HG03520 (cell line): Measurements from ENCODE around the gene KRTAP4-5.
"Not testable (repeated sequence)": the region's sequence is repeated elsewhere in the genome, so short reads cannot be mapped to it uniquely, and the experiment has no call there.

ENCODE experiments used
- ATAC-seq: cut with Tn5 transposase; IDR thresholded peaks from one replicate; pipeline ENCODE4 v1.9.1; 2021; ENCODE audit warnings: mild to moderate bottlenecking, moderate library complexity; ENCODE audit not compliant: unreplicated experiment

Gene KRTAP4-5

DNA sequence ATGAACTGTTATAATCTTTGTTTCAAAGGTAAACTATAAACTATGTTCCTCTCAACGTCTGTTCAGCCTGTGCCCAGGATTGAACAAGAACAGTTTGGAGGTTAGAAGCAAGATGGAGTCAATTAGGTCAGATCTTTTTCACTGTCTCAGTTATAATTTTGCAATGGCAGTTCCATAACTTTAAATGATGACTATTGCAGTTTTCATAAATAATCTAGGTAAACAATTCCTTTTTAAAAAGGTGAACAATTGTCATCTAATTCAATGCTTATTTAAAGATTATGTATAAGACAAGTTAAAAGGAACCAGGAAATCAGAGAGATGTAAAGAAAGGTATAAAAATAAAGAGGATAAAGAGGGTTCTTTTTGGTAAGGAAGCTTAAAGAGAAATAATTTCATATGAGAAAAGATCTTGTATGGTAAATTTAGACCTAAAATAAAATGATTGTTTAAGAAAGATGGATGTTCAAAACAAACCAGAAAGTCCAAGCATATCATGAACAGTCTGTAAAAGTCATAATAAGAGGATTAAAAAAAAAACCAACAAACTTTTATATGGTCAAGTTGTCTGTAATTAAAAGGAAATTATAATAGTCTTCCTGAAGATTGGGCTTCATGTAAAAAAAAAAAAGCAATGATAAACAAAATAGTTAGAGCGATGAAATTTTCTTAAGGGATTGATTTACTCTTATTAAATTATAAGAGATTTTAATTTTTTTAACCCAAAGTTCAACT lies 38.3 kb downstream of the KRTAP4-5 start:
- ATAC-seq = no peak

DNA sequence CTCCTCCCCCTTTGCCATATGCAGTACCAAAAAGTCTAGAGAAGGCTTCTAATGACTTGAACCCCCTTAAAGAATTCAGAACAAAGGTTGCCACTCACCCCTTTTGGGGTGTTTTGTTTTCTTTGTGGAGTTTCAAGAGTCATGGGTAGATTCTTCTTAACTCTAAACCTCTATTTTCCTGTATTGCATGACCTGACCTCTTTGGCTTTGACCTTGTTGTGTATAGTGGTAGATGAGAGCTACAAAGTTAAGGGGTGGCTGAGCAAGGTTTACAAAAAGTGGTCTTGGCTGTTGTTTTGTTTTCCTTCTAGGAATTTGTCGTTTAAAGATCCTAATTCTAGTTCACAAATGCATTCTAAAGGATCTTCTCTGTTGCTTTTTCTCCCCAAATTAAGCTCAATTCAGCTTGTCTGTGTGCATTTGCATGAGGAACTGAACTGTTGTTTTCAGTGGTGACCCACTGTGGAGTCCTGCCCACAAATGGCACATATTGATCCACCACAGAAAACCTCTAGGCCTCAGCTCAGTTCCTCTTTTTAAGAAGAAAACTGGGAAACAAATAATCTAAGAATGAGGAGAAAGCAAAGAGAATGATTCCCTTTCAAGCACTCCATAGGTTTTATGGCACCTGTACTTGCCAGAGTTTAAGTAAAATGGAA lies 40.8 kb downstream of the KRTAP4-5 start:
- ATAC-seq = not testable (repeated sequence)

DNA sequence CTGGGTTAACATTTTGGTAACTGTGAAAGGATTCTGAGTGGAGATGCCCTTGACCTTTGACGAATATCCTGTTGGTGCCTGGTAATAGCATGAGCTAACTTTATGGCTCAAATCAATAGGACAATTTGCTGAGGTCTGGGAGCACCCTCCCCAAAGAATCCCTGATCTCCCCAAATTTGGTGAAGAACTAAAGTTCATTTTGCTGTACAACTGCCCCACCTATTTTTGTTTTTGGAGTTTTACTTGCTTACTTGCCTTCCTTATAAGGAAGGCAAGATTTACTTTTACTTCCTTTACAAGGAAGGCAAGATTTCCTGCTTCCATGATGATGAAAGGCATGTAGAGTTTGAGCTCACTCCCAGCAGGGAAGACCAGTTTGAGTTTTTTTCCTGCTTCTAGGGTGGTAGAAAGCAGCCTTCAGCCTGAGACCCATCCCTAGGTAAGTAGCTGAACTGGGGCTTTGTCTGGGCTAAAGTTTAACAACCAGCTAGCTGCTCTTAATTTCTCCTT lies 41.6 kb downstream of the KRTAP4-5 start:
- ATAC-seq = no peak

DNA sequence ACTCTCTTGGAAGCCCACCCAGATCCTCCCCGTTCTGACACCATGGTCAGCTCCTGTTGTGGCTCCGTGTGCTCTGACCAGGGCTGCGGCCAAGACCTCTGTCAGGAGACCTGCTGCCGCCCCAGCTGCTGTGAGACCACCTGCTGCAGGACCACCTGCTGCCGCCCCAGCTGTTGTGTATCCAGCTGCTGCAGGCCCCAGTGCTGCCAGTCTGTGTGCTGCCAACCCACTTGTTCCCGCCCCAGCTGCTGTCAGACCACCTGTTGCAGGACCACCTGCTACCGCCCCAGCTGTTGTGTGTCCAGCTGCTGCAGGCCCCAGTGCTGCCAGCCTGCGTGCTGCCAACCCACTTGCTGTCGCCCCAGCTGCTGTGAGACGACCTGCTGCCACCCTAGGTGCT lies 44.3 kb downstream of the KRTAP4-5 start, which contains the start of gene KRTAP4-9:
TSS of gene KRTAP4-9 (plus strand) at position 43 of the 400 bp plus-strand sequence. CDS start at position 43, 0 bp downstream.
- not testable (repeated sequence) for ATAC-seq

DNA sequence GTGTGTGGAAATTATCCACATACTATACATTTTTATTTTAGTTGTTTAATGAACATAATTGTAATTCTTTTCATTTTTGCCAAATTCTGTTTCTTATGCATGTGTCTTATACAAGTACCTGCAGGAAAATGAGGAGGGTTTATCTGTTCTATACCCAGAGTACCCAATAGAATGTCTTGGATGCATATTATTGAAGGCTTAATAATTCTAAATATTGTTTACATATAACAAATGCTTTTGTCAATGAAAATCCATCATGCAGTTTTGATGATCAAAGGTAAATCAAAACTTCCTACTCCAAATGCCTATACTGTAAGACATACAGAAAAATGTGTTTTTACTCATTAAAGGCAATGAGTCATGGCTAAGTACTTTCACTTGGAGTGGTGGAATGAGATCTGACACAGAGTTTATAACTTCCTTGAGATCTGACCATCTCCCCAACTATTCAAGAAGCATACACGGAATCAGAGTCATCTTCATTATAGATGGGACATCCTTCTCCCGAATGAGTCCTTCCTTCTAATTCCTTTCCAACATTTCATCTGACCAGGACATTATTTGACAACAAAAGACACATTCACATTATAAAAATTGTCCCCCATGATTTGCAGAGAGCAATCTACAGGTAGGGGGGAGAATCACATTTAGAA lies 45.1 kb downstream of the KRTAP4-5 start:
- not testable (repeated sequence) for ATAC-seq

DNA sequence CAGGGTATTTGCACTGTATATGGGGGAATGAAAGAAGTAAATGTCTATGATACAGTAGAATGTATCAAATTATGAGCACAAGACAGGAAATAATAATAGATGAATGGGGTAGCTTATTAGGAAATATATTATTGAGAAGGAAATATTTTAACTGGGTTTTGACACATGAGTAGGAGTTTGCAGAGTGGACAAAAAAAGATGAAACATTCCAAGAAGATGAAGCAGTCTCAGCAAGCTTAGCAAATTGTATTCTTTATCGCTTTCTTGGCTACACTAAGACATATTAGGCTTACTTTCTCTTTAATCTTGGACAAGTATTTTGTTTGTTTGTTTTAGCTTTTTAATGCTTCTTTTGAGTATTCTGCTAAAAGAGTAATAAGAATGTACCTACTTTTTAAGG lies 45.7 kb downstream of the KRTAP4-5 start:
- ATAC-seq = no peak

DNA sequence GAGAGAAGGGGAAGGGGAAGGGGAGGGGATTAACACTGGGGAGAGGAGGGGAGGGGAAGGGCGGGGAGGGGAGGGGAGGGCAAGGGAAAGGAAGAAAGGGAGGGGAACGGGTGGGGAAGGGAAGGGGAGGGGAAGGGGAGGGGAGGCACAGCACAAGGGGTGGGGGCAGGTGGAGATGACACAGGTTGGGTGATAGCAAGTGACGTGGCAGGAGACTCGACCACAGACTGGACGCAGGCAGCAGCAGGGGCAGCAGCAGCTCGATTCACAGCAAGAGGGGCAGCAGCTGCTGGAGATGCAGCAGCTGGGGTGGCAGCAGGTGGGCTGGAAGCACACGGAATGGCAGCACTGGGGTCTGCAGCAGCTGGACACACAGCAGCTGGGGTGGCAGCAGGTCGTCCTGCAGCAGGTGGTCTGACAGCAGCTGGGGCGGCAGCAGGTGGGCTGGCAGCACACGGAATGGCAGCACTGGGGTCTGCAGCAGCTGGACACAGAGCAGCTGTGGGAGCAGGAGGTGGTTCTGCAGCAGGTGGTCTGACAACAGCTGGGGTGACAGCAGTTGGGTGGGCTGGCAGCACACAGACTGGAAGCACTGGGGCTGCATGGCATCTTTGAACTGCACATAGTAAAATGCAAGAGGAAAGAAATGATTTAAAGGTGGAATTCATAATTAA lies 47.9 kb downstream of the KRTAP4-5 start, which contains the start of gene KRTAP4-16:
TSS of gene KRTAP4-16 (minus strand) at position 624 of the 674 bp plus-strand sequence. CDS start at position 624, 0 bp downstream.
- ATAC-seq = no peak

DNA sequence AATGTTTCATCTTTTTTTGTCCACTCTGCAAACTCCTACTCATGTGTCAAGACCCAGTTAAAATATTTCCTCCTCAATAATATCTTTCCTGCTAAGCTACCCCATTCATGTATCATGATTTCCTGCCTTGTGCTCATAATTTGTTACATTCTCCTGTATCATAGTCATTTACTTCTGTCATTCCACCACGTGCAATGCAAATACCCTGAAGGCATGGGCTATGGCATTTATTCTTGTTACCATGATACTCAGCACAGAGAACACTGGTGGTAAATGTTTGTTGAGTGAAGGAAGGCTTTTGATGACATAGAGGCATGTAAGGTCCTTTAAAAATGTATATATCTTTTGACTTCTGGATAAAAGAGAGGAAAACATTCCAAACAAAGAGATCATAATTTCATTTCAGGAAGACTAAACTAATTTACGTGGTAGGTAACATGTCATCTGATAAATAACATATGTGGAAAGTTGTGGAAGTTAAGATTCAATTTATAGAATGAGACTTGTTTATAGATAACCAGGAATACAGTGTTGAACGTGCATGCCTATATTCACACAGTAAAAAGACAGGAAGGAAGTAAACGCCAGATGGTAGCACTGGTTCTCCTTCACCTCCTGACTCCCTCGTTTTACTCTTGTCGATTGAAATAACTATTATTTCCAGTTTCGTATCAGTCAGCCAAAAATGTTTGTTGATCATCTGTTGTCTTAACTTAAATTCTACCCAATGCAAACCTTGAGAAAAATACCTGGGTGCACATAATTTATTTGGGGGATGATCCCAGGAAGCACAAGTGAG lies 49.7 kb downstream of the KRTAP4-5 start:
- ATAC-seq = not testable (repeated sequence)
